CD4-positive, alpha-beta T cell treated with Interleukin-6 for 4 hours (primary cell): Measurements from ENCODE around the gene USP35.

ENCODE experiments used
- DNase-seq: peaks from one replicate; pipeline ENCODE4 v3.0.0-alpha.2; 2020; ENCODE audit warnings: mixed read lengths

The USP35 gene

DNA sequence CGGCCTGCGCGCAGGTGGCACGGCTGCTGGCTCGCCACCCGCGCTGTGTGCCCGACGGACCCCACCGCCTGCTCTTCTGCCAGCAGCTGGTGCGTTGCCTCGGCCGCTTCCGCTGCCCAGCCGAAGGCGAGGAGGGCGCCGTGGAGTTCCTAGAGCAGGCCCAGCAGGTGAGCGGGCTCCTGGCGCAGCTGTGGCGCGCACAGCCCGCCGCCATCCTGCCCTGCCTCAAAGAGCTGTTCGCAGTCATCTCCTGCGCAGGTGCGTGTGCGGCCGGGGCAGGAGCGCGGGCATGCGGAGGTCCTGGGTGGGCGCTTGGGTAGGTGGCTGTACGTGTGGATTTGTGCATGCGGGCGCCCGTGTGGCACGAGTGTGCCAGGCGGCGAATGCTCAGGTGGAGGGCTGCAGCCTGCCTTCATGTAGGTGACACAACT is 8.0 kb downstream of the USP35 start:
- DNase-seq: no peak

DNA sequence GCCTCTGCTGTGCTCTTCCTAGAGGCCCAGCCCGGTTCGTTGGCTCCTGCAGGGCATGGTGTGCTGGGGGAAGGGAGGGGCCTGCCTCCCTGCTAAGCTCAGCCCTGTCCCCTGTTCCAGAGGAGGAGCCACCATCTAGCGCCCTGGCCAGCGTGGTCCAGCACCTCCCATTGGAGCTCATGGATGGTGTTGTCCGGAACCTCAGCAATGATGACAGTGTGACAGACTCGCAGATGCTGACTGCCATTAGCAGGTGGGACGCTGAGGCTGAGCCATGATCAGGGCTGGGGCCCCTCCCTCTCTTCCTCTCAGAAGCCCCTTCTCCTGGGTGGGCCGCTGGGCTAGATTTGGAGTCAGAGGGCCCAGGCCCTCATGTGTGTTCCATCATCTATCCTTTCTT is 9.1 kb downstream of the USP35 start:
- no peak for DNase-seq

- DNase-seq: no peak
These were observed 10.4 kb downstream of the USP35 start for GRCh38 chr11:78199015-78199652.

- no peak for DNase-seq
These were observed 10.9 kb downstream of the USP35 start for GRCh38 chr11:78199653-78200015.

- no peak for DNase-seq
These were observed 11.3 kb downstream of the USP35 start for GRCh38 chr11:78200061-78200460.

GRCh38 chr11:78200553-78200952 is 11.8 kb downstream of the USP35 start:
- DNase-seq: no peak

DNA sequence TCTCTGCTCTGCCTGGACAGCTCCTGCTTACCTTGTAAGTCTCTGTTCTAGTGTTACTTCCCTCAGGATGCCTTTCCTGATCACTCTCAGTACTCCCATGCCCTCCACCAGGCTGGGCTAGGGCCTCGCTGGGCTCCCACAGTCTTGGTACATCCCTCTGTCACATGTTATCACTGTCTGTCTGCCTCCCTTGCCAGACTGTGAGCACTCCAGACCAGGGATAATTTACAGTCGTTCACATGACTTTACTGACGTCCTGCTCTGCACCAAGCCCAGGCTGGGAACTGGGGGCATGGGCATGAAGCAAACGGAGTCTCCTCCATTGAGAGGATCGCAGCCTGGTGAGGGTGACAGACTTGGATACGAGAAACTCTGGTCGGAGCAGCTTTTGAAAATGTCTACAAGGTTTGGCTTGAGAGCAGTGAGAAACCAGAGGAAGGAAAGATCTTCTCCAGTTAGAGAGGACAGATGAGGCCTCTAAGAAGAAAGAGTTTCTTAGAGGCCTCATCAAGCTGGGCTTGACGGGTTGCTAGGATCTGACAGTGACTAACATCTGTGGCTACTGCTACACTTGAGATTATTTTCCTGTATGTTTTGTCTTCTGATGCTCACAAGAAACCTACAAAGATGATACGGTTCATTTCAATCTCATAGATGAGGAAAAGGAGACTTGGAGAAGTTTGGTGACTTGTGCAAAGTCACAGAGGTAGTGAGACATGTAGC is 12.5 kb downstream of the USP35 start:
- DNase-seq: peak; percentile 54

GRCh38 chr11:78202733-78203167 is 14.0 kb downstream of the USP35 start:
- peak; percentile 75 for DNase-seq

DNA sequence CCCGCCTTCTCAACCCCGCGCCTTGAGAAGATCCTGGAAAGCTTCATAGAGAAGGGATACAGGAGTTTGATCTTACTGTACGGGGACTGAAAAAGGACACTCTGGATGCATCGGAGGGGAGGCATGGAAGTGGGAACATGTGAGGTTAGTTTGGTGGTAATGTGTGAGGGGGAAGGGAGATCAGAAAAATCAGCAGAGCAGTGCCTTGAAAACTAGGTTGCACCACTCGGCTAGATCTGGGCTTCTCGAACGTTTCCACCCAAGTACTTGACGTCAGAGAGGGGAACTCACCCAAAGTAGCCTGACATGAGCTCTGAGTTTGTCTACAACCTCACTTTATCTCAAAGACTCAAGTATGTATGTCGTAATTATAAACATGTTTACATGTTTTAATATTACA is 14.5 kb downstream of the USP35 start:
- peak; percentile 73 for DNase-seq

GRCh38 chr11:78205256-78205655 is 16.5 kb downstream of the USP35 start:
- no peak for DNase-seq

GRCh38 chr11:78205691-78206090 is 17.0 kb downstream of the USP35 start:
- no peak for DNase-seq

- no peak for DNase-seq
These were observed 19.0 kb downstream of the USP35 start for GRCh38 chr11:78207532-78208256.

- DNase-seq: no peak
These were observed 19.8 kb downstream of the USP35 start for GRCh38 chr11:78208257-78209165.

DNA sequence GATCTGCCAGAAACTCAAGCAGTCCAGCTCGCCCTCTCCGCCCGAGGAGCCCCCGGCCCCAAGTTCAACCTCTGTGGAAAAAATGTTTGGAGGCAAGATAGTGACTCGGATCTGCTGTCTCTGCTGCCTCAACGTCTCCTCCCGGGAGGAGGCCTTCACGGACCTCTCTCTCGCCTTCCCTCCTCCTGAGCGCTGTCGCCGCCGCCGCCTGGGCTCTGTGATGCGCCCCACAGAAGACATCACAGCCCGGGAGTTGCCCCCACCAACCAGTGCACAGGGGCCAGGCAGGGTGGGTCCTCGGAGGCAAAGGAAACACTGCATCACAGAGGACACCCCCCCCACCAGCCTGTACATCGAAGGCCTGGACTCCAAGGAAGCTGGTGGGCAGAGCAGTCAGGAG is 20.8 kb downstream of the USP35 start:
- no peak for DNase-seq

DNA sequence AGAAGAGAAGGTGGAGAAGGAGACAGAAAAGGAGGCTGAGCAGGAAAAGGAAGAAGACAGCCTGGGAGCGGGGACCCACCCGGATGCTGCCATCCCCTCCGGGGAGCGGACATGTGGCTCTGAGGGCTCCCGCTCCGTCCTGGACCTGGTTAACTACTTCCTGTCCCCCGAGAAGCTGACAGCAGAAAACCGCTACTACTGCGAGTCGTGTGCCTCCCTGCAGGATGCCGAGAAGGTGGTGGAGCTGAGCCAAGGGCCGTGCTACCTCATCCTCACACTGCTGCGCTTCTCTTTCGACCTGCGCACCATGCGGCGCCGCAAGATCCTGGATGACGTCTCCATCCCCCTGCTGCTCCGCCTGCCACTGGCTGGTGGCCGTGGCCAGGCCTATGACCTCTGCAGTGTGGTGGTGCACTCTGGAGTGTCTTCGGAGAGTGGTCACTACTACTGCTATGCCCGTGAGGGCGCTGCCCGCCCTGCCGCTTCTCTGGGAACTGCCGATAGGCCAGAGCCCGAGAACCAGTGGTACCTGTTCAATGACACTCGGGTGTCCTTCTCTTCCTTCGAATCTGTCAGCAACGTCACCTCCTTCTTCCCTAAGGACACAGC is 21.4 kb downstream of the USP35 start:
- no peak for DNase-seq

DNA sequence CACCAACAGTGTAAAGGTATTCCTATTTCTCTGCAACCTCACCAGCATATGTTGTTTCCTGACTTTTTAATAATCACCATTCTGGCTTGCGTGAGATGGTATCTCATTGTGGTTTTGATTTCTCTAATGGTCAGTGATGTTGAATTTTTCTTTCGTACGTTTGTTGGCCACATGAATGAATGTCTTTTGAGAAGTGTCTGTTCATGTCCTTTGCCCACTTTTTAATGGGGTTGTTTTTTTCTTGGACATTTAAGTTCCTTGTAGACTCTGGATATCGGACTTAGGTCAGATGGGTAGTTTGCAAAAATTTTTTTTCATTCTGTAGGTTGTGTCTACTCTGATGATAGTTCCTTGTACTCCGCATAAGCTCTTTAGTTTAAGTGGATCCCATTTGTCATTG is 22.8 kb downstream of the USP35 start:
- DNase-seq: no peak

GRCh38 chr11:78212586-78213371 is 24.1 kb downstream of the USP35 start:
- DNase-seq: no peak

DNA sequence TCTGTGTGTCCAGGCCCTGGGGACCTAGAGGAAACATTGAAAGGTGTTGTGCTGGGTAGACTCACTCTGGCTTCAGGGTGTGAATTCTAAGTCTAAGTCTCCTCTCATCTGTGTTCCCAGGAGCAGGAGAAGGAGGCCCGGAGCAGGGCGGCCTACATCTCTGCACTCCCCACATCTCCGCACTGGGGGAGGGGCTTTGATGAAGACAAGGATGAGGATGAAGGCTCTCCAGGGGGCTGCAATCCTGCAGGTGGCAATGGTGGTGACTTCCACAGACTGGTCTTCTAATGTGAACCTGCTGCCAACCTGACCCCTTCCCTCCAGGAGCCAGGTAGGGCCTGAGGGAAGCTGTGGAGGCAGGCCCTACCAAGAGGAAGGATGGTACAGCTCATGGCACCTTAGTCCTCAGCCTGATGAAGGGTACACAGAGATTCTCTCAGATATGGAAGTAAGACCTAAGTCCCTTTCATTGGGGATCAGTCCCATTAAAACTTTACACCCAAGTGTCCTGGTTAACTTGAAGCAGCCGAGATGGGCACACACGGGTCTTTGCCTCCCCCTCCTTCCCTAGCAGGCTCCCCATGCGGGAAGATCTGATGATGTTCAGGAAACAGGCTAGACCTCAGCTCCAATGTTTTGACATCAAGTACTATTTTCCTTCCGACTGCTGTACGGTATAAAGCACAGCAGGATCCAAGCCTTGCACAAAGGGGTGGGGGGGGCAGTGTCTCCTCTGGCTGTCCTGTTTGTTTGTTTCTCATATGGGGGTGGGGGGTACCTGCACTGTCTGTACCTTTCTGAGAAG is 25.0 kb downstream of the USP35 start:
- DNase-seq: no peak

DNA sequence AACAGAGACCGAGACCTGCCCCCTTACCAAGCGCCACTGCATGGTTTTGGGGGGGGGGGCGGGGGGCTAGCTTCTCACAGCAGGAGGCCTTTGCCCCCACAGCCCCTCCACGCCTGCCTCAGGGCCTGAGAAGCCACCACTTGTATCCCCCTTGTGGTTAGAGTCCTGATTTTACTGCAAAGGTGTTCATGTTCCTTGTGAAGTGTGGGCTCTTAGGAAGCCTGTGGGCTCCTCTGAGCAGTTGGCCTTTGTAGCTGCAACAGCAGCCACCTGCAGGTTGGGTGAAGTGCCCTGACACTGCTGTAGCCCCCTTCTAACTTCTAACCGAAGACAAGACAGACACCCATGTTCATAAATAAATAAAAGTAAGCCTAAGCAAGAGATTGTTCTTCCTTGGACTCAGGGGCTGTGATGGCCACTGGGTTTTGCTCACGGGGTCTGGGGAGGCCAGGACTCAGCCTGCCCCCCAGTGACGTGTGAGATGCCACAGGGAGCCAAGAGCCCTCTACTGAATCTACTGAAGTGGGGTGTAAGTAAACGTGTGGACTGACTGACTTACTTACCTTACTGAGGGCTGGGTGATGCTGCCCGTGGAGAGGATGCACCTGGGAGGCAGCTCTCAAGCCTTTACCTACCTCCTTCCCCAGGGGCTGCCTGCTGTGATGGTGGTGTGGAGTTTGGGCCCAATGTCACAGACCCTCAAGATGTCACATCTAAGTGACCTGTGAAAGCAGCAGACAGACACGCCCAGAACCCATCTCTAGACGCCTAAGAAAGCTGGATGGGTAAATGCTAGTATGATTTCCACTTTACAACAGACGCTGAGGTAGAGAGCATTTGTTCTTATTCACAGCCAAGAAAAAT is 25.8 kb downstream of the USP35 start:
- no peak for DNase-seq

GRCh38 chr11:78216021-78216420 is 27.3 kb downstream of the USP35 start:
- no peak for DNase-seq
